ENCODE measurements around the gene EPB41L2.

GRCh38 chr6:130931683-130932082, 131.4 kb downstream of the EPB41L2 start:
- no peak for TF ChIP-seq POLR2AphosphoS5 (IDR thresholded peaks at IDR 0.05; ENCODE audit: low read depth, low read length)
- no peak for TF ChIP-seq TAF1 (IDR thresholded peaks at IDR 0.05; ENCODE audit: borderline replicate concordance, insufficient read depth, low read length)
